Endothelial cell of umbilical vein (primary cell): ENCODE data around the gene TKTL1.

ENCODE experiments used
- CTCF ChIP-seq, 2 donors: IDR thresholded peaks; 1 replicate in 1 of 2; 2 replicates in 1 of 2; pipeline ENCODE4 v1.5.1; 2011; ENCODE audit warnings: low read length in 2 of 2, mild to moderate bottlenecking in 2 of 2, moderate library complexity in 2 of 2, control low read depth in 1 of 2, inconsistent platforms in 1 of 2, low read depth in 1 of 2; ENCODE audit not compliant: insufficient read depth in 1 of 2; ENCODE audit errors: extremely low read depth in 1 of 2
- EZH2 ChIP-seq: IDR thresholded peaks from 2 replicates; pipeline ENCODE4 v1.6.1; 2012; ENCODE audit warnings: borderline replicate concordance, low read depth, mild to moderate bottlenecking, moderate library complexity, low read length, inconsistent platforms; ENCODE audit not compliant: severe bottlenecking

- TF ChIP-seq CTCF (IDR thresholded peaks at IDR 0.05; ENCODE audit: extremely low read depth in 1 of 2, insufficient read depth in 1 of 2, low read depth in 1 of 2, low read length in 2 of 2): no peak
- TF ChIP-seq EZH2: no peak
These were observed 53.2 kb downstream of the TKTL1 start for GRCh38 chrX:154348646-154349358.
